Measurements from ENCODE around the gene ADAM8. TPM values are rescaled to one million over a fixed set of nuclear protein-coding genes. Genes with fewer than 3 reads are reported as not detected.
"Not testable (repeated sequence)": the region's sequence is repeated elsewhere in the genome, so short reads cannot be mapped to it uniquely, and the experiment has no call there.

Gene ADAM8
- 2.3 and 7.8 TPM in 2 replicates for total RNA-seq

DNA sequence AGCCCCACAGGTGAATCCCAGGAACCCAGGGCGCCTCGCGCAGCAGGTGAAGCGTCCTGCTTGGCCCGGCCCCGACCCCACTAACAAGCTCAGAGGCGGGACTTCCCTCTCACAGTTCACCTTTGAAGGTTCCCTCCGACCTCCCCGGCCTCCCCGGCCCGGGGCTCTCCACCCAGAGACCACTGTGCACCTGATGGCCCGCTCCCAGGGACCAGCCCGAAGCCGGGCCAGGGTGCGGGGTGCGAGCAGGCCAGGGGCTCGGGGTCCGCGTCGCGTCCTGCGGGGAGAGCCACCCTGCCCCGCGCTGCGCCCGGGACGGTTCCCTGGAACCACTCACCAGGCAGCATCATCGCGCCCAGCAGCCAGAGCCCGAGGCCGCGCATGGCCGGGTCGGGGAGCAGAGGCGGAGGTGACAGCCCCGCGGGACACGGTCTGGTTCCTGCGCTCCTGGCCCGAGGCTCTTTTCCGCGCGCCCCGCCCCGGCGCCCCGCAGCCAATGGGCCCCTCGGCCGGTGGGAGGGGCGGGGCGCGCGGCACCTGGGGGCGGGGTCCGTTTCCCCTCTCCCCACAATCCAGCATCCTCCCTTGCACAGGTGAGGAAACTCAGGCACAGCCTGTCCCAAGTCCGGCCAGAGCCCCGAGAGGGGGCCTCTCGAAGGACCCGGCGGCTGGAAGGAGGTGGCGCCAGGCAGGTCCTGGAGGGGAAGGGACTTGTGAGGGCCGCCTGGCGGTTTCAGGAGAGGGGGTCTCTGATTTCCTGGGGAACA lies at the start of gene ADAM8:
Gene ADAM8 (minus strand): TSS at position 434 of the 767 bp plus-strand sequence. CDS start 51 bp downstream, at position 383.
- DNase-seq (ENCODE audit: low read depth): no peak
- TF ChIP-seq, protein P1, sequence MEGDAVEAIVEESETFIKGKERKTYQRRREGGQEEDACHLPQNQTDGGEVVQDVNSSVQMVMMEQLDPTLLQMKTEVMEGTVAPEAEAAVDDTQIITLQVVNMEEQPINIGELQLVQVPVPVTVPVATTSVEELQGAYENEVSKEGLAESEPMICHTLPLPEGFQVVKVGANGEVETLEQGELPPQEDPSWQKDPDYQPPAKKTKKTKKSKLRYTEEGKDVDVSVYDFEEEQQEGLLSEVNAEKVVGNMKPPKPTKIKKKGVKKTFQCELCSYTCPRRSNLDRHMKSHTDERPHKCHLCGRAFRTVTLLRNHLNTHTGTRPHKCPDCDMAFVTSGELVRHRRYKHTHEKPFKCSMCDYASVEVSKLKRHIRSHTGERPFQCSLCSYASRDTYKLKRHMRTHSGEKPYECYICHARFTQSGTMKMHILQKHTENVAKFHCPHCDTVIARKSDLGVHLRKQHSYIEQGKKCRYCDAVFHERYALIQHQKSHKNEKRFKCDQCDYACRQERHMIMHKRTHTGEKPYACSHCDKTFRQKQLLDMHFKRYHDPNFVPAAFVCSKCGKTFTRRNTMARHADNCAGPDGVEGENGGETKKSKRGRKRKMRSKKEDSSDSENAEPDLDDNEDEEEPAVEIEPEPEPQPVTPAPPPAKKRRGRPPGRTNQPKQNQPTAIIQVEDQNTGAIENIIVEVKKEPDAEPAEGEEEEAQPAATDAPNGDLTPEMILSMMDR (IDR thresholded peaks at IDR 0.05; ENCODE audit: insufficient read depth, low read depth, low read length): no peak
- H3K4me3 ChIP-seq (ENCODE audit: low read depth, low read length): peak within 1 kb of the TSS; percentile 9

DNA sequence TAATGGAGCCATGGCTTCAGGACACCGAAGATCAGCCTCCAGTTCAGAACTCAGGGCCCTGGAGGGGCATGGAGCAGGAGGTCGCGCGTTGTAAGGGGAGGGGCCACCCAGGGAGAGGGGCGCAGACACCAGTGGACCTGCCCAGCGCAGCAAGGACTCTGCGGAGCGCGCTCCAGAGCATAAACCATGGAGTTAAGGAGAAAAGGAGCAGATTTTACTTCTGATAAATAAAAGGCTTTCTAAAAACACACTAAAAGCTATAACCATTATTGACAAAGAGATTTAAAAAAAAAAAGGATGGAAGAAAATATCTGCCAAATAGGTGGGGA lies 49.5 kb upstream of the ADAM8 start:
- TF ChIP-seq, protein P1 (IDR thresholded peaks at IDR 0.05; ENCODE audit: insufficient read depth, low read depth, low read length): no peak
- H3K4me3 ChIP-seq (ENCODE audit: low read depth, low read length): peak overlapping the region; percentile 59
- no peak for DNase-seq (ENCODE audit: low read depth)

DNA sequence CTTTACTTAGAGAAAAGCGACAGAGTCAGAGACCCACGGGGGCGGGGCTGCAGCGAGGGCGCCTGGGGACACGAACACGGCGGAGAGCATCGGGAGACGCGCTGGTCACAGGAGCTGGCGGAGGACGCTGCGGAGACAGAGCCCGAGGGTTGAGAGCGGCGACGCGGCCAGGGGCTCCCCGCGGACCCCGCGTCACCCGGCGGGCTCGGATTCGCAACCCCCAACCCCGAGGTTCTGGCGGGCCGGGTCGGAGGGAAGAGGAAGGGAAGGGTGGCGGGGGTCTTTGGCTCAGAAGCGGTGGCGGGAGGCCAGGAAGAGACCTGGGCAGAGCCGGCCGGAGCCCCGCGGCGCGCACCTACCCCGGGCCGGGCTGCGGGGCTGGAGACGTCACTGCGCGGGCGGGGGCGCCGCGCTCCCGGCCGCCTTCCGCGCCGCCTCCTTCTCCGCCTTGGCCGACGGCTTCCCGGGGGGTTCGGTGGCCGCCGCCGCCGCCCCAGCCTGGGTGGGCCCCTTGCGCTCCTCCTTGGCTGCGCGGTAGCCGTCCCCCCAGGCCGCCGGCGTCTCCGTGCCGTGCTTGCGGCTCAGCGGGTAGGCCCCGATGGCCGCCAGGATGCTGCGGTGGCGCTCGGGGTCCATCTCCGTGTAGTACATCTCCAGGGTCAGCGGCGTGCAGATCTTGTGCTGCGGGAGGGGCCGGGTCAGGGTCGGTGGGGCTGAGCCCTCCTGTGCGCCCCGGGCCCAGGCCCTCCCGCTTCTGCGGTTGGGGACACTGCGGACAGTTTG lies 49.0 kb upstream of the ADAM8 start:
- H3K4me3 ChIP-seq (ENCODE audit: low read depth, low read length): peak overlapping the region; percentile 59
- TF ChIP-seq, protein P1 (IDR thresholded peaks at IDR 0.05; ENCODE audit: insufficient read depth, low read depth, low read length): no peak
- DNase-seq (ENCODE audit: low read depth): peak; percentile 21

DNA sequence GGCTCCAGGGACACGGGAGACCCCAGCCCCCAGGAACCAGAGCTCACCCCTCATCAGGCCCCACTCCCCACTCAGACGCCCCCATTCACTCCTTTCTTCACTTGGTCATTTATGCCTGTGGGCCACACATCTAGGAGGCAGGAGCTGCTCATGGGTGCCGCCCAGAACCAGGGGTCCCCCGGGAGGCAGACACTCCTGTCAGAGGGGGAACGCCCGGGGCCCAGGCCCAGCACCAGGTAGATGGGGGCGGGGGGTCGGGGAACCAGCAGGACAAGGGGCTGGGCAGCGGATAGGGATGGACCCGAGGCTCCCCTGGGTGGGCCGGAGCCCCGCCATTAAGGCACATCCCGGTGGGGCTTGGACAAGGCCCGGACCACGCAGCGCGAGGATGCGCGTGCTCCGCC lies 48.2 kb upstream of the ADAM8 start:
- peak overlapping the region; percentile 59 for H3K4me3 ChIP-seq (ENCODE audit: low read depth, low read length)
- TF ChIP-seq, protein P1 (IDR thresholded peaks at IDR 0.05; ENCODE audit: insufficient read depth, low read depth, low read length): no peak
- no peak for DNase-seq (ENCODE audit: low read depth)

DNA sequence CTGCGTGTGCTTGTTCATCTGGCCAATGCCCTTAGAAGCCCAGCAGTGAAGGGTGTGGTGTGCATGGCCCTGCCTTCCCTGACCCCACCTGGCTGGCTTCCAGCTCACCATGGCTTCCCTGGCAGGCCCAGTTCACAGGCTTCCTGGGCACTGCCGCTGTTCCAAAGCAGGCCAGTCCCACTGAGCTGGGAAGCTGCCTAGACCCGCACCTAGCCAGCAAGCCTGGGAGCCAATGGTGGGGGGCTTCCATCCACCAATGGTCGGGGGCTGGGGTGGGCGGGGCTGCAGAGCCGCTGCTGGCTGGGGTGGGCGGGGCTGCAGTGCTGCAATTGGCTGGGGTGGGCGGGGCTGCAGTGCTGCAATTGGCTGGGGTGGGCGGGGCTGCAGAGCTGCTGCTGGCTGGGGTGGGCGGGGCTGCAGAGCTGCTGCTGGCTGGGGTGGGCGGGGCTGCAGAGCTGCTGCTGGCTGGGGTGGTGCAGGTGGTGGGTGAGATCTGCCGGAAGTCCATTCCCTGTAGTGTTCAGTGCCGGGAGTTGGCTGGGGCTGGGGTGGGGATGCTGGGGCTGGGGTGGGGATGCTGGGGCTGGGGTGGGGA lies 47.6 kb upstream of the ADAM8 start:
- H3K4me3 ChIP-seq (ENCODE audit: low read depth, low read length): peak overlapping the region; percentile 58
- DNase-seq (ENCODE audit: low read depth): peak; percentile 76
- TF ChIP-seq, protein P1 (IDR thresholded peaks at IDR 0.05; ENCODE audit: insufficient read depth, low read depth, low read length): no peak

DNA sequence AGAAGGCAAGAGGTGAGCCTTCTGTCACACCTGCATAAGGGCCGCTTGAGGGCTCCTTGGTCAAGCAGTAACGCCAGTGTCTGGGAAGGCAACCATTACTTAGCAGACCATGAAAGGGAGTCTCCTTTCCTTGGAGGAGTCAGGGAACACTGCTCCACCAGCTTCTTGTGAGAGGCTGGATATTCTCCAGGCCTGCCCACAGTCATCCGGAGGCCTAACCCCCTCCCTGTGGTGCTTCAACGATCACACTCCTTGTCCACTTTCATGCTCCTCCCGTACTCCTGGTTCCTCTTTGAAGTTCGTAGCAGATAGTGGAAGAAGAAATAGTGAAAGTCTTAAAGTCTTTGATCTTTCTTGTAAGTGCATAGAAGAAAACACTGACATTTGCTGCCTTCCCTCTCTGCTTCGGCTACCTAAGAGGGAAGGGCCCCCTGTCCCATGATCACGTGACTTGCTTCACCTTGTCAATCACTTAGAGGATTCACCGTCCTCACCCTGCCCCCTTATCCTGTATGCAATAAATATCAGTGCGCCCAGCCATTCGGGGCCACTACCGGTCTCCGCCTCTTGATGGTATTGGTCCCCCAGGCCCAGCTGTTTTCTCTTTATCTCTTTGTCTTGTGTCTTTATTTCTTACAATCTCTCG lies 45.5 kb upstream of the ADAM8 start:
- H3K4me3 ChIP-seq (ENCODE audit: low read depth, low read length); DNase-seq (ENCODE audit: low read depth): not testable (repeated sequence)

DNA sequence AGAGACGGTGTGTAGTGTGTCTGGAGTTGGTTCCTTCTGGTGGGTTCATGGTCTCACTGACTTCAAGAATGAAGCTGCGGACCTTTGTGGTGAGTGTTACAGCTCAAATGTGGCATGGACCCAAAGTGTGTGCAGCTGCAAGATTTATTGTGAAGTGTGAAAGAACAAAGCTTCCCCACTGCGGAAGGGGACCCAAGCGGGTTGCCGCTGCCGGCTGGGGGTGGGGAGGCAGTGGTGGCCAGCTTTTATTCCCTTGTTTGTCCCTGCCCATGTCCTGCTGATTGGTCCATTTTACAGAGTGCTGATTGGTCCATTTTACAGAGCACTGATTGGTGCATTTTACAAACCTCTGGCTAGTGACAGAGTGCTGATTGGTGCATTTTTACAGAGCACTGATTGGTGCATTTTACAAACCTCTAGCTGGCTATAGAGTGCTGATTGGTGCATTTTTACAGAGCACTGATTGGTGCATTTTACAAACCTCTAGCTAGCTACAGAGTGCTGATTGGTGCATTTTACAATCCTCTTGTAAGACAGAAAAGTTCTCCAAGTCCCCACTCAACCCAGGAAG lies 44.3 kb upstream of the ADAM8 start:
- H3K4me3 ChIP-seq (ENCODE audit: low read depth, low read length); DNase-seq (ENCODE audit: low read depth): not testable (repeated sequence)

All from fibroblast of villous mesenchyme (primary cell).